Measurements from ENCODE around the gene CADPS2.

- TF ChIP-seq CTCF (IDR thresholded peaks at IDR 0.05; ENCODE audit: low read length) (no peak), EZH2 (IDR thresholded peaks at IDR 0.05; ENCODE audit: borderline replicate concordance, low read length) (no peak)
These were observed 18.7 kb downstream of the CADPS2 start for GRCh38 chr7:122867471-122867980.
